SK-N-SH treated with all-trans-retinoic acid at 6 μM for 48 hours (cell line): ENCODE results near the gene PCDH9.

Experiments
- ARNTL ChIP-seq: fragments of 450-650 bp; formaldehyde crosslinking; IDR thresholded peaks from 2 replicates; pipeline ENCODE4 v1.5.0; 2020; ENCODE audit warnings: low read depth, mild to moderate bottlenecking, moderate library complexity, borderline replicate concordance
- PPARA ChIP-seq: fragments of 250-450 bp; sonication (Bioruptor Pico); IDR thresholded peaks from 2 replicates; pipeline ENCODE4 v1.5.0; 2020; ENCODE audit warnings: mild to moderate bottlenecking, borderline replicate concordance
- ZNF565 ChIP-seq: fragments of 450-650 bp; formaldehyde crosslinking; conservative IDR thresholded peaks from 2 replicates; pipeline ENCODE4 v1.5.0; 2020; ENCODE audit warnings: low read depth, mild to moderate bottlenecking, moderate library complexity

- TF ChIP-seq ZNF565 (CRISPR knock-in tag) = no peak
- TF ChIP-seq PPARA (CRISPR knock-in tag) = no peak
- no peak for TF ChIP-seq ARNTL (CRISPR knock-in tag)
Measured at GRCh38 chr13:67052550-67053490, 177.3 kb downstream of the PCDH9 start.
